Fibroblast of villous mesenchyme (primary cell): ENCODE measurements around the gene RASA3. TPM values are rescaled to one million over a fixed set of nuclear protein-coding genes. Genes with fewer than 3 reads are reported as not detected.

Experiments
- DNase-seq: peaks from one replicate; pipeline ENCODE4 v3.0.0-alpha.2; 2010; ENCODE audit warnings: low read depth
- H3K4me3 ChIP-seq: 2 replicates; pipeline ENCODE4 v1.5.1; 2011; ENCODE audit warnings: low read depth, mild to moderate bottlenecking, low read length
- CTCF ChIP-seq: IDR thresholded peaks from 2 replicates; pipeline ENCODE4 v1.5.1; 2012; ENCODE audit warnings: low read depth, mild to moderate bottlenecking, low read length; ENCODE audit not compliant: insufficient read depth
- total RNA-seq: library from RNA; depleted of rRNA; stranded (reverse); fragments of >200 nt; gene quantifications from 2 replicates; pipeline ENCODE4 v1.2.3, GENCODE V29; 2012

The RASA3 gene
- total RNA-seq, 1 donor: 34.1 TPM

GRCh38 chr13:114067381-114067885, 65.0 kb downstream of the RASA3 start:
- peak; percentile 63 for DNase-seq
- H3K4me3 ChIP-seq: no peak overlapping the region
- no peak for TF ChIP-seq CTCF

GRCh38 chr13:114066956-114067355, 65.5 kb downstream of the RASA3 start:
- no peak for TF ChIP-seq CTCF
- no peak for DNase-seq
- no peak overlapping the region for H3K4me3 ChIP-seq

- no peak for TF ChIP-seq CTCF
- H3K4me3 ChIP-seq: no peak overlapping the region
- DNase-seq: no peak
These were observed 66.3 kb downstream of the RASA3 start for GRCh38 chr13:114065926-114066774.

- H3K4me3 ChIP-seq: peak overlapping the region; percentile 47
- TF ChIP-seq CTCF: no peak
- peak; percentile 98 for DNase-seq
These were observed 67.1 kb downstream of the RASA3 start for GRCh38 chr13:114065141-114065925.

- DNase-seq: peak; percentile 66
- peak overlapping the region; percentile 47 for H3K4me3 ChIP-seq
- no peak for TF ChIP-seq CTCF
These were observed 67.8 kb downstream of the RASA3 start for GRCh38 chr13:114064450-114065140.
